ENCODE results near the gene TRUB2. TPM values are rescaled to one million over a fixed set of nuclear protein-coding genes. Genes with fewer than 3 reads are reported as not detected.

Gene TRUB2
- total and polyA plus RNA-seq, 4 donors, result 9.8 to 14.3 (median 11.4) TPM

- H3K36me3 ChIP-seq (ENCODE audit: control insufficient read depth in 1 of 2, insufficient read depth in 2 of 2, low read length in 1 of 2), result peaks cover 2 to 3% of the 10 kb centered on the region in 2 donors
- H3K4me3 ChIP-seq (ENCODE audit: low read length in 2 of 2), result peak within 1 kb of the TSS; percentile 77 to 83
- DNase-seq (peak; percentile 67 to 86), ATAC-seq (ENCODE audit: low FRiP score) (peak; percentile 83)
- no peaks in the 10 kb centered on the region for H3K9me3 ChIP-seq (ENCODE audit: control insufficient read depth, low read length)
- 1% methylated on average over 49 to 57 of the region's 57 CpGs for WGBS, 2 donors
- intact Hi-C loops (cut with DNase I), result no loop called here
- H3K4me1 ChIP-seq (ENCODE audit: control insufficient read depth in 1 of 2, insufficient read depth in 2 of 2, low read length in 2 of 2), result no peaks in the 10 kb centered on the region
- peak within 1 kb of the TSS in 1 of 2 donors; percentile 49 for H3K27ac ChIP-seq (ENCODE audit: low read depth in 1 of 2, low read length in 2 of 2)
- no peaks in the 10 kb centered on the region for H3K27me3 ChIP-seq (ENCODE audit: control insufficient read depth in 1 of 2, insufficient read depth in 2 of 2, low read length in 1 of 2)
Measured at GRCh38 chr9:128275198-128276007, 46.8 kb downstream of the TRUB2 start, which contains the start of gene GOLGA2. Gene GOLGA2, minus strand, starts transcription at chr9:128276007. Its CDS starts 31 bp downstream, at chr9:128275976.

GRCh38 chr9:128274245-128274644 lies 48.0 kb downstream of the TRUB2 start:
- ATAC-seq (ENCODE audit: low FRiP score) (no peak), DNase-seq (no peak)
- intact Hi-C loops (cut with DNase I), result no loop called here
- Histone ChIP-seq H3K4me3 (ENCODE audit: low read length in 2 of 2) (no peak overlapping the region), H3K27ac (ENCODE audit: low read depth in 1 of 2, low read length in 2 of 2) (no peak overlapping the region), H3K27me3 (ENCODE audit: control insufficient read depth in 1 of 2, insufficient read depth in 2 of 2, low read length in 1 of 2) (no peaks in the 10 kb centered on the region), H3K36me3 (ENCODE audit: control insufficient read depth in 1 of 2, insufficient read depth in 2 of 2, low read length in 1 of 2) (peaks cover 2 to 3% of the 10 kb centered on the region in 2 donors), H3K9me3 (ENCODE audit: control insufficient read depth, low read length) (no peaks in the 10 kb centered on the region), H3K4me1 (ENCODE audit: control insufficient read depth in 1 of 2, insufficient read depth in 2 of 2, low read length in 2 of 2) (no peaks in the 10 kb centered on the region)
- 42 to 46% methylated on average over 8 of the region's 8 CpGs for WGBS, 2 donors

- WGBS, 2 donors, result 57 to 62% methylated on average over 5 of the region's 5 CpGs
- intact Hi-C loops (cut with DNase I), result no loop called here
- no peak overlapping the region for H3K4me3 ChIP-seq (ENCODE audit: low read length in 2 of 2)
- no peaks in the 10 kb centered on the region for H3K9me3 ChIP-seq (ENCODE audit: control insufficient read depth, low read length)
- peaks cover 2 to 3% of the 10 kb centered on the region in 2 donors for H3K36me3 ChIP-seq (ENCODE audit: control insufficient read depth in 1 of 2, insufficient read depth in 2 of 2, low read length in 1 of 2)
- no peaks in the 10 kb centered on the region for H3K27me3 ChIP-seq (ENCODE audit: control insufficient read depth in 1 of 2, insufficient read depth in 2 of 2, low read length in 1 of 2)
- H3K27ac ChIP-seq (ENCODE audit: low read depth in 1 of 2, low read length in 2 of 2), result no peak overlapping the region
- ATAC-seq (ENCODE audit: low FRiP score) (no peak), DNase-seq (no peak)
- H3K4me1 ChIP-seq (ENCODE audit: control insufficient read depth in 1 of 2, insufficient read depth in 2 of 2, low read length in 2 of 2), result no peaks in the 10 kb centered on the region
Measured at GRCh38 chr9:128271512-128271911, 50.7 kb downstream of the TRUB2 start.

GRCh38 chr9:128271112-128271511 lies 51.1 kb downstream of the TRUB2 start:
- 82 to 84% methylated on average over 3 of the region's 3 CpGs for WGBS, 2 donors
- Histone ChIP-seq H3K4me1 (ENCODE audit: control insufficient read depth in 1 of 2, insufficient read depth in 2 of 2, low read length in 2 of 2) (no peaks in the 10 kb centered on the region), H3K9me3 (ENCODE audit: control insufficient read depth, low read length) (no peaks in the 10 kb centered on the region), H3K27ac (ENCODE audit: low read depth in 1 of 2, low read length in 2 of 2) (no peak overlapping the region), H3K4me3 (ENCODE audit: low read length in 2 of 2) (no peak overlapping the region), H3K36me3 (ENCODE audit: control insufficient read depth in 1 of 2, insufficient read depth in 2 of 2, low read length in 1 of 2) (peaks cover 2 to 3% of the 10 kb centered on the region in 2 donors), H3K27me3 (ENCODE audit: control insufficient read depth in 1 of 2, insufficient read depth in 2 of 2, low read length in 1 of 2) (no peaks in the 10 kb centered on the region)
- no peak for ATAC-seq (ENCODE audit: low FRiP score)
- intact Hi-C loops (cut with DNase I), result no loop called here
- DNase-seq, result no peak

GRCh38 chr9:128266868-128267590 lies 55.2 kb downstream of the TRUB2 start:
- Histone ChIP-seq H3K36me3 (ENCODE audit: control insufficient read depth in 1 of 2, insufficient read depth in 2 of 2, low read length in 1 of 2) (peaks cover 0 to 6% of the 10 kb centered on the region in 2 donors), H3K4me3 (ENCODE audit: low read length in 2 of 2) (no peak overlapping the region), H3K4me1 (ENCODE audit: control insufficient read depth in 1 of 2, insufficient read depth in 2 of 2, low read length in 2 of 2) (no peaks in the 10 kb centered on the region), H3K27me3 (ENCODE audit: control insufficient read depth in 1 of 2, insufficient read depth in 2 of 2, low read length in 1 of 2) (no peaks in the 10 kb centered on the region), H3K27ac (ENCODE audit: low read depth in 1 of 2, low read length in 2 of 2) (no peak overlapping the region), H3K9me3 (ENCODE audit: control insufficient read depth, low read length) (no peaks in the 10 kb centered on the region)
- no peak for DNase-seq
- 85 to 87% methylated on average over 15 of the region's 15 CpGs for WGBS, 2 donors
- intact Hi-C loops (cut with DNase I), result no loop called here
- ATAC-seq (ENCODE audit: low FRiP score), result no peak

- Histone ChIP-seq H3K4me3 (ENCODE audit: low read length in 2 of 2) (no peak overlapping the region), H3K27me3 (ENCODE audit: control insufficient read depth in 1 of 2, insufficient read depth in 2 of 2, low read length in 1 of 2) (no peaks in the 10 kb centered on the region), H3K4me1 (ENCODE audit: control insufficient read depth in 1 of 2, insufficient read depth in 2 of 2, low read length in 2 of 2) (no peaks in the 10 kb centered on the region), H3K27ac (ENCODE audit: low read depth in 1 of 2, low read length in 2 of 2) (no peak overlapping the region), H3K36me3 (ENCODE audit: control insufficient read depth in 1 of 2, insufficient read depth in 2 of 2, low read length in 1 of 2) (peaks cover 0 to 10% of the 10 kb centered on the region in 2 donors), H3K9me3 (ENCODE audit: control insufficient read depth, low read length) (no peaks in the 10 kb centered on the region)
- intact Hi-C loops (cut with DNase I), result no loop called here
- WGBS, 2 donors, result 88 to 90% methylated on average over 10 of the region's 10 CpGs
- DNase-seq, result no peak
- ATAC-seq (ENCODE audit: low FRiP score), result no peak
Measured at GRCh38 chr9:128265348-128265847, 56.8 kb downstream of the TRUB2 start.

- no peaks in the 10 kb centered on the region for H3K9me3 ChIP-seq (ENCODE audit: control insufficient read depth, low read length)
- peaks cover 3 to 16% of the 10 kb centered on the region in 2 donors for H3K36me3 ChIP-seq (ENCODE audit: control insufficient read depth in 1 of 2, insufficient read depth in 2 of 2, low read length in 1 of 2)
- no peak overlapping the region for H3K27ac ChIP-seq (ENCODE audit: low read depth in 1 of 2, low read length in 2 of 2)
- 64 to 69% methylated on average over 4 of the region's 4 CpGs for WGBS, 2 donors
- ATAC-seq (ENCODE audit: low FRiP score), result no peak
- DNase-seq, result no peak
- H3K4me3 ChIP-seq (ENCODE audit: low read length in 2 of 2), result no peak overlapping the region
- no peaks in the 10 kb centered on the region for H3K27me3 ChIP-seq (ENCODE audit: control insufficient read depth in 1 of 2, insufficient read depth in 2 of 2, low read length in 1 of 2)
- H3K4me1 ChIP-seq (ENCODE audit: control insufficient read depth in 1 of 2, insufficient read depth in 2 of 2, low read length in 2 of 2), result no peaks in the 10 kb centered on the region
- intact Hi-C loops (cut with DNase I), result no loop called here
Measured at GRCh38 chr9:128262687-128263086, 59.6 kb downstream of the TRUB2 start.

GRCh38 chr9:128260340-128260739 lies 61.9 kb downstream of the TRUB2 start:
- Histone ChIP-seq H3K4me3 (ENCODE audit: low read length in 2 of 2) (no peak overlapping the region), H3K27me3 (ENCODE audit: control insufficient read depth in 1 of 2, insufficient read depth in 2 of 2, low read length in 1 of 2) (no peaks in the 10 kb centered on the region), H3K4me1 (ENCODE audit: control insufficient read depth in 1 of 2, insufficient read depth in 2 of 2, low read length in 2 of 2) (no peaks in the 10 kb centered on the region), H3K27ac (ENCODE audit: low read depth in 1 of 2, low read length in 2 of 2) (no peak overlapping the region), H3K36me3 (ENCODE audit: control insufficient read depth in 1 of 2, insufficient read depth in 2 of 2, low read length in 1 of 2) (peaks cover 3 to 20% of the 10 kb centered on the region in 2 donors), H3K9me3 (ENCODE audit: control insufficient read depth, low read length) (no peaks in the 10 kb centered on the region)
- ATAC-seq (ENCODE audit: low FRiP score), result no peak
- DNase-seq, result peak in 1 of 2 donors; percentile 35
- intact Hi-C loops (cut with DNase I), result no loop called here
- 93 to 94% methylated on average over 17 of the region's 17 CpGs for WGBS, 2 donors
